Right cardiac atrium (tissue), 5 donors: ENCODE results near the gene CHAF1A. TPM values are rescaled to one million over a fixed set of nuclear protein-coding genes. Genes with fewer than 3 reads are reported as not detected.

Experiments used
- ATAC-seq, 2 donors: fragments of 200-7000 bp; cut with Tn5 transposase; one replicate each; pipeline versions ENCODE4 v1.8.0 to v1.9.1; 2020; ENCODE audit warnings: moderate library complexity in 2 of 2, mild to moderate bottlenecking in 1 of 2
- DNase-seq, 3 donors: peaks; one replicate each; pipeline ENCODE4 v3.0.0-alpha.2; 2020
- H3K27ac ChIP-seq: one replicate; pipeline ENCODE4 v1.5.1; 2013; ENCODE audit warnings: mild to moderate bottlenecking, low read length, control low read depth, moderate library complexity
- H3K27me3 ChIP-seq: one replicate; pipeline ENCODE4 v1.6.1; 2013; ENCODE audit not compliant: control insufficient read depth, insufficient read depth
- H3K4me1 ChIP-seq: one replicate; pipeline ENCODE4 v1.6.1; 2013; ENCODE audit warnings: low read length; ENCODE audit not compliant: control insufficient read depth, insufficient read depth
- H3K4me3 ChIP-seq: one replicate; pipeline ENCODE4 v1.5.1; 2013; ENCODE audit warnings: low read length, control low read depth
- H3K9me3 ChIP-seq: one replicate; pipeline ENCODE4 v1.6.1; 2013; ENCODE audit warnings: low read length; ENCODE audit not compliant: control insufficient read depth
- WGBS: extraction: QIAGEN DNeasy Blood & Tissue Kit; methylation state at CpG from one replicate; pipeline ENCODE4 v1.1.7; 2013; 5-methylcytosine and 5-hydroxymethylcytosine counted together
- intact Hi-C, 4 donors: fragments of 100-400 bp; cut with DNase I; formaldehyde crosslinking; loops; one replicate each; pipeline versions ENCODE4 v1.11.0 to v1.14.0; 2022 to 2023
- polyA plus RNA-seq: library from polyadenylated mRNA; stranded (reverse); fragments of 200-250 nt; gene quantifications from one replicate; pipeline ENCODE4 v1.2.3, GENCODE V29; 2013
- total RNA-seq, 4 donors: library from RNA; stranded (reverse); fragmentation: NEBNext Ultra II Directional; extraction: Animal tissue kit (Norgen Biotek cat#: 25700); gene quantifications; one replicate each; pipeline ENCODE4 v1.2.1, GENCODE V29; 2021
- donor health status: healthy with polysubstance abuse.
- donor health status: DM: no; HTN: yes; CAD: no.
- donor health status: DM: no; HTN: no; CAD: no.
- donor health status: DM: no; HTN: yes; CAD: no; lungs with severe emphysema.
- donor health status: DM: yes; HTN: yes; CAD: no.

The CHAF1A gene
- total and polyA plus RNA-seq, 5 donors = 4.3 to 7.7 (median 6.0) TPM

DNA sequence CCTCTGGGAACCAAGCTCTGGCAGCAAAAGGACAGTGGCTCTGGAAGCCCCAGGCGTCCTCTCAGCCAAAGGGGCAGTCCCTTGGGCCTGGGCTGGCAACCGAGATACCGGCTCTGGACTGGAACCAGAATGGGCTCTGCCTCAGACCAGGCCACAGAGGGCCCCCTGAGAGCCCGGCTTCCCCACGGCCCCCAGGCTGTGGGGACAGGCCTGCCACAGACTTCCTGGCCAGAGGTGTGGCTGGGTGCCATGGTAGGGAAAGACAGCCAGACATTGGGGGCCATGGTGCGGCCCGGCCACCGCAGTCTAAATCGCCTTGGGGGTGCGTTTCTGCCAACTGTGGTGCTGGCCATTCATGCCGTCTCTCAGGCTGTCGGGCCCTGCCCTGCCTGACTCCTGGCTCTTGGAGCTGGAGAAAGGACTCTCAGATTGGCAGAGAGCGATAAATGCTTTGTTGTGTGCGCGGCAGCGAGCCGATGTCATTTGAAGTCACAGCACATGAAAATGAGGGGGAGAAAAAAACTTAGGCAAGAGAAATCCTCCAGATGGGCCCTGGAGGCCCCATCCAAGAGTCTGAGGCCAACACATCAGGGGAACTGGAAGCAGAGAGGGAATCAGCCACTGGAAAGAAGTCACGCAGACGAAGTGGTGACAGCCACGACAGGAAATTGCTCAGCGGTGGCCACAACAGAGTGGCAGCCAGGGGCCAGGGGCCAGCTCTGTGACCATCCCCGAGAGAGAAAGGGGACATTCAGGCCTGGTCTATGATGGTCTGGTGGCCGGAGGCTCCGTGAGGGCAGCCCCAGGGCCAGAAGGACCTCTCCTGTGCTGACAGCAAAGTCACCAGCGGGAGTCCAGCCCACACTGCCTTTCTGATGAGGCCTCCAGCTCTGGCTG, 28.6 kb upstream of the CHAF1A start:
- Histone ChIP-seq H3K9me3 (no peaks in the 10 kb centered on the region), H3K4me3 (no peak overlapping the region), H3K4me1 (peaks cover 50% of the 10 kb centered on the region), H3K27me3 (no peaks in the 10 kb centered on the region), H3K27ac (peak overlapping the region; percentile 90)
- ATAC-seq (peak; percentile 30 to 40), DNase-seq (peak; percentile 74 to 87 (median 84))
- intact Hi-C loops = no loop called here
- 29% methylated on average over 25 of the region's 25 CpGs for WGBS

DNA sequence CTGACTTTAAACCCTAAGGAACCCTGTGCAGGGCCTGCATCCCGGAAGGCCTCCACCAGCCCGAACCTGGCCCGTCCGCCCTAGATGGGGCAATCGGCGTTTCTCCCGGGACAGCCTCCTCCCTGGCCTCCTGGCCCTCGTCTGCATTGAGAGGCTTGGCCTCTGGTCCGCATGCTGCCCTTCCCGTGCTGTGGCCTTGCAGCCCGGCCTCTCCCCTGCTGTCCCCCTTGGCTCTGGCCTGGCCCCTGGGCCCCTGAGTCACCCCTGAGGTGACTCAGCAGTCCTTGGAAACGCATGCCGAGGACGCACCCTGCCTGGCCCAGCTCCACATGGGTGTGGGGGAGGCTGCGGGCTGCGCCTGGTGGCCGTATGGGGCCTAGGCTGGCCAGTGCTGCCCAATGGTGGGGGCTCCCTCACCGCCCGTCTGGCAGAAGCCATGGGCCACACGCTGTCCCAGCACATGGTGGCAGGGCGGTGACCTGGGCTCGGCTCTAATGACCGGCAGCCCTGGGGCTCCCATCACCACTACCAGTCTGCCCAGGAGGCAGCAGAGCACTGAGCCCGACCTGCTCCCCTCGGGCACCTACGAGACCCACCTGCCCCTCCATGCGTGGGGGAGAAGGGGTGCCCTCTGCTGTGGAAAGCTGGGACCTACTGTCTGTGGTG, 27.8 kb upstream of the CHAF1A start:
- H3K9me3 ChIP-seq = no peaks in the 10 kb centered on the region
- DNase-seq (peak; percentile 94), ATAC-seq (peak; percentile 75 to 88)
- no peaks in the 10 kb centered on the region for H3K27me3 ChIP-seq
- peak overlapping the region; percentile 90 for H3K27ac ChIP-seq
- H3K4me3 ChIP-seq = no peak overlapping the region
- 41% methylated on average over 27 of the region's 27 CpGs for WGBS
- peaks cover 54% of the 10 kb centered on the region for H3K4me1 ChIP-seq
- intact Hi-C loops = no loop called here

GRCh38 chr19:4375164-4376027, 27.0 kb upstream of the CHAF1A start:
- no peaks in the 10 kb centered on the region for H3K9me3 ChIP-seq
- DNase-seq (peak; percentile 65 to 81 (median 79)), ATAC-seq (no peak)
- H3K4me3 ChIP-seq = no peak overlapping the region
- peaks cover 57% of the 10 kb centered on the region for H3K4me1 ChIP-seq
- whole genome bisulfite sequencing = 43% methylated on average over 16 of the region's 16 CpGs
- intact Hi-C loops = no loop called here
- no peaks in the 10 kb centered on the region for H3K27me3 ChIP-seq
- peak overlapping the region; percentile 90 for H3K27ac ChIP-seq

DNA sequence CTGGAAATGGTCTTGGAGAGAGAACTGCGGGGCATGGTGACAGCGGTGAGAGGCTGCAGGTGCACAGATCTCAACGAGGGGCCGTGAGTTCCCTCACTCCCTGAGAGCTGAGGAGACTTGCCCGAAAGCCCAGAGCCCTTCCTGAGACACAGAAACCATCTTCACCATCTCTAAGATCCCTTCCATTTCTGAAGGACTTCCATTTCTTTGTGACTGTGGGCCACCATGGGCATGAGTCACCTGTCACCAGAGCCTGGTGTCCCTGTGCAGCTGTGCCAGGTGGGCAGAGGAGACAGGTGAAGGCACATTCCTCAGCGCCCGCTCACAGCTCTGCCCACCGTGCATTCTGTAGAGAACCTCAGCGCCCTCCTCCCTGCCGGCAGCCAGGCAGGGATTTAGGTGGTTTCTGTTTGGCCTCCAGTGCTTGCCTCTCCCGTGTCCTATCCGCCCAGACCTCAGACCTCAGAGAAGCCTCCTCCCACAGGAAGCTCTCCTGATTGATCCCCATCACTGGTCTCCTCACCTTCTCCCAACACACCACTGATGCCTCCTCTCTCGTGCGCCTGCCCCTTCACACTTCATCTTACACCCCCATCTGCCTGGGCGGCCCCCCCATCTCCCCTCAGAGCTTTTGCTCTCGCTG, 26.3 kb upstream of the CHAF1A start:
- DNase-seq (no peak), ATAC-seq (no peak)
- 71% methylated on average over 16 of the region's 16 CpGs for WGBS
- Histone ChIP-seq H3K27me3 (no peaks in the 10 kb centered on the region), H3K27ac (peak overlapping the region; percentile 14), H3K9me3 (no peaks in the 10 kb centered on the region), H3K4me1 (peaks cover 56% of the 10 kb centered on the region), H3K4me3 (no peak overlapping the region)
- intact Hi-C loops = no loop called here

DNA sequence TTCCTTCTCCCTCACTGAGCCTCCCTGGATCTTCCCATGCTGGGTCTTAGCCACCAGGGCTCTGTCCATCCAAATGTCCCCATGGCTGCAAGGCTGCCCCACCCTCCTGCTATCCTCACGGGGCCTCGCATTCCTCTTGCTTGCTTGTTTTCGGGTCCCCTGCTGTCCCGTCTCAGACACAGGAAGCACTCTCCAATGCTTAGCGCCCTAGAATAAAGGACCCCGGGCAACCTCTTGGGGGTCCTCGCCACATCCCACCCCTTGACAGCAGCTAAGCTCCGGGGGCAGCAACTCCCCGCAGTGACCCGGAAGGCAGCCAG, 25.8 kb upstream of the CHAF1A start:
- 62% methylated on average over 10 of the region's 10 CpGs for WGBS
- no peak for DNase-seq
- H3K4me1 ChIP-seq = peaks cover 54% of the 10 kb centered on the region
- no peaks in the 10 kb centered on the region for H3K9me3 ChIP-seq
- no peak overlapping the region for H3K4me3 ChIP-seq
- H3K27me3 ChIP-seq = no peaks in the 10 kb centered on the region
- no peak for ATAC-seq
- H3K27ac ChIP-seq = no peak overlapping the region
- intact Hi-C loops = no loop called here

DNA sequence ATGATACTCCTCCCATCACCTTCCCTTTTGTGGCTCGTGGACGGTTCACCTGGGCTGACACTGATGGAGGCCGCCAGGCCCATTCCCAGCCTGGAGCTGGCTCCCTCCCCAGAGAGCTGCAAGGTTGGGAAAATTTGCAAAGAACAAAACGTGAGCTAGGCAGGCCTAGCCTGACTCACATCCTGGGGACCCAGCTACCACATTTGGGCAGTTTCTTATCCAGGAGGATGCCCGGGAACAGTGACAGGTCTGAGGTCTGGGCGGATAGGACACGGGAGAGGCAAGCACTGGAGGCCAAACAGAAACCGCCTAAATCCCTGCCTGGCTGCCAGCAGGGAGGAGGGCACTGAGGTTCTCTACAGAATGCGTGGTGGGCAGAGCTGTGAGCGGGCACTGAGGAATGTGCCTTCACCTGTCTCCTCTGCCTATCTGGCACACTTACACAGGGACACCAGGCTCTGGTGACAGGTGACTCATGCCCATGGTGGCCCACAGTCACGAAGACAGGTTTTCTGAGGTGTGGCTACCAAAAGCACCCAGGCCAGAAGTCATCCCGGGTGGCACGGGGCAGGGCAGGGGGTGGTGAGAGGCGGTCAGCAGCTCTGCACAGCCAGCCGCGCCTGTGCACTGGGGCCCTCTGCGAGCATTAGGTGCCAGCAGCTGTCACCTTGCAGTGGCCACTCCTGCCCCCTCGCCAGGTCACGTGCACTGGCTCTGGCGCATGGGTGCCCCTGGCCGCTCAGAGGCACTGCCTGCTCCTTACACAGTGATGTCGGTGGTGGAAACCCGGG, 25.3 kb upstream of the CHAF1A start:
- DNase-seq (peak; percentile 34 to 85 (median 75)), ATAC-seq (peak in 1 of 2 donors; percentile 6)
- H3K4me3 ChIP-seq = no peak overlapping the region
- H3K27ac ChIP-seq = no peak overlapping the region
- peaks cover 53% of the 10 kb centered on the region for H3K4me1 ChIP-seq
- intact Hi-C loops = no loop called here
- H3K27me3 ChIP-seq = no peaks in the 10 kb centered on the region
- WGBS = 67% methylated on average over 23 of the region's 23 CpGs
- no peaks in the 10 kb centered on the region for H3K9me3 ChIP-seq

GRCh38 chr19:4378886-4379285, 23.6 kb upstream of the CHAF1A start:
- no peak for DNase-seq
- no peak for ATAC-seq
- Histone ChIP-seq H3K4me1 (peaks cover 40% of the 10 kb centered on the region), H3K27me3 (no peaks in the 10 kb centered on the region), H3K9me3 (no peaks in the 10 kb centered on the region), H3K4me3 (no peak overlapping the region), H3K27ac (no peak overlapping the region)
- WGBS = 94% methylated on average over 11 of the region's 11 CpGs
- intact Hi-C loops = no loop called here

- no peak for ATAC-seq
- H3K4me1 ChIP-seq = peaks cover 33% of the 10 kb centered on the region
- intact Hi-C loops = no loop called here
- H3K4me3 ChIP-seq = no peak overlapping the region
- H3K27me3 ChIP-seq = no peaks in the 10 kb centered on the region
- H3K9me3 ChIP-seq = no peaks in the 10 kb centered on the region
- peak overlapping the region; percentile 28 for H3K27ac ChIP-seq
- peak; percentile 33 to 53 (median 48) for DNase-seq
- 47% methylated on average over 20 of the region's 20 CpGs for WGBS
Measured at GRCh38 chr19:4379383-4380253, 22.8 kb upstream of the CHAF1A start.

- H3K9me3 ChIP-seq = no peaks in the 10 kb centered on the region
- H3K4me1 ChIP-seq = peaks cover 26% of the 10 kb centered on the region
- ATAC-seq (peak; percentile 24 to 82), DNase-seq (peak; percentile 73 to 84 (median 79))
- peak overlapping the region; percentile 32 for H3K27ac ChIP-seq
- H3K27me3 ChIP-seq = no peaks in the 10 kb centered on the region
- WGBS = 32% methylated on average over 17 of the region's 17 CpGs
- intact Hi-C loops = no loop called here
- H3K4me3 ChIP-seq = no peak overlapping the region
Measured at GRCh38 chr19:4380254-4380727, 22.1 kb upstream of the CHAF1A start.
